Cortex of kidney (tissue), 1 donor: ENCODE data around the gene ME3.

Experiments used
- DNase-seq: peaks from one replicate; lab custom pipeline; 2025; lab: John Stamatoyannopoulos, UW

ME3 gene

DNA sequence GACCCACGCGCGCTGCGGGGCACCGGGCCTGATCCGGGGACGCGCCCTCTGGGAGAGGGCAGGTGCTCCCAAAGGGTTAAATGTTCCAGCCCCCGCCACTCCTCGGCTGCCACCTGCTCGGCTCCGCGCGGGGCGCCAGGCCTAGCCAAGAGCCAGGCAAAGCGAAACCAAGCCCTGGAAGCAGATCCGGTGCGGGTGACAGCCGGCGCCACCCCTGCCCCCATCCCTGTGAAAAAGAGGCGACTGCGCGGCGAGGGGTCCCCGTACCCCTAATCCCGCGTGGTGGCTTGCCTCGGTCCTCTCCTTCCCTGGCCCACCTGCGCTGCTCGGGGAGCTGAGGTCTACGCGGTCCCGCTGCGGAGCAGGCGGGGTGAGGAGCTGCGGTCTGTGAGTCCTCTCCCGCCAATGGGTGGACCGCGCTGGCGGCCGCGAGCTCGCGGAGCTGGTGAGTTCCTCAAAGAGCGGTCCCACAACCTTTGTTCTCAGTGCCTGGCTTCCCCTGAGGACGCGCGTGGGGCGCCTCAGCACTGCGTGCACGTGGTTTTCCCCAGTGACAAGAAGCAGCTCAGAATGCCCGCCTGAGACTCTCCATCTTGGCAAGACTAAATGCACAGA is at the start of gene ME3:
Gene ME3 (minus strand): TSS at position 610 of the 615 bp plus-strand sequence.
- DNase-seq = no peak

DNA sequence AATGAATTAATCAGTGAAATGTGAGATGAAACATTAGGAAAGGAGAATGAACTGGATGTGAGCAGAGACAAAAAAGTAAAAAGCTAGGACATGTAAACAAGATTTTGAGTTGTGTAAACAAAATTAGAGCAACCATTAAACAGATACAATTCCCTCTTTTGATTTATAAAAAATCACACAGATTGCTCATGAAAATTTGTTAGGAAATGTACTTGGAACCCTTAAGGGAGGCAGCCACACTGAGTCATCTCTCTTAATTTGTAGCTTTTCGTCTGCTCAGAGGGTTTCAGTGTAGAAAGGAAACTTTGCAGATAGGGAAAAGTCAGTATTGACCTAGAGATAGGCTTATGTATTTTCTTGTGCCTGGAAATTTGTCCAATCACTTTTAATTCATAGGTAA is 49.6 kb upstream of the ME3 start:
- no peak for DNase-seq

DNA sequence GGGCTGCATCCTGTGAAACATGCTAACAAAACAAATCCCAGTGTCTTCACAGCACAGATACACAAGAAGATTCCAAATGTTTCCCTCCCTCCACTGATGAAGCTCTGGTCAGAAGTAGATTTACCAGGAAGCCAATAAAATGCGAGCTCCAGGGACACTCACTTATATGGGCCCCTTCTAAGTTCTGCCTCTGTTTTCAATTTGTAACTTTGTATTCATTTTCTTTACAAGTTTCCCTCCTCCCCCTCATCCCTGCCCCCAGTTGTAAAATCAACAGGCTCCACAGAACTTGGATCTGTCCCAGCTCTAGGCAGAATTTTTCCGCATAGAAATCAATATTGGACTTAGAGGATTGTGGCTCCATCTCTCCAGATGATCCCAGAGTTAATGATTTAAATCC is 48.1 kb upstream of the ME3 start:
- no peak for DNase-seq

DNA sequence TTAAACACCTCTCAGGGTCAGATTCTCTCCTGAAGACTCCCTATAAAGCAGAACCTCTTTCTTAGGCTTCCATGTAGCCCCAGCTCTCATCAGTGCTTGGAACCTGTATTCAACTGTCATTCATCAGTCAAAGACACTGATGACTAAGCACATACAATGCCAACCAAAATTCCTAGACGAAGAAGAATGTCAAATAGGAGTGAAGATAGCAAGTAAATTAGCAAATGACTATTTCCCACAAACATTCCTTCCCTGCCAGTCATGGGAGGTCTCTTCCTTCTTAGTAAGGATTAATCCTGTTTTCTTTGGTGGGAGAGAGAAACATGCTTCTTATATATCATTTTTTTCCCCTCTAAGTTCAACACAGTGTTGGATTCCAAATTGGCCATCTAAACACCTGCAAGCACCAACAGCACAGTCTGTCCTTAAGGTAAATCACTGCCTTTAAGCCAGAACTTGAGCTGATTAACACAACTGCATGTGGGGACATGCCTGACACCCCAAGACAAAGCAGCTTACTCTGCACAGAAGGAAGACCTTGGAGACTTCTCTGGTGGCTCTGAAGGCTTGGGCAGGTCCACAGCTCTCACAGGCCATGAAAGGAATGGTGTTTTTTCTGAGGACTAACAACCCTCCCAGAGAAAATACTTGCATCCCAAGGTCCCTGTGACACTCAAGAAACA is 47.5 kb upstream of the ME3 start:
- no peak for DNase-seq

DNA sequence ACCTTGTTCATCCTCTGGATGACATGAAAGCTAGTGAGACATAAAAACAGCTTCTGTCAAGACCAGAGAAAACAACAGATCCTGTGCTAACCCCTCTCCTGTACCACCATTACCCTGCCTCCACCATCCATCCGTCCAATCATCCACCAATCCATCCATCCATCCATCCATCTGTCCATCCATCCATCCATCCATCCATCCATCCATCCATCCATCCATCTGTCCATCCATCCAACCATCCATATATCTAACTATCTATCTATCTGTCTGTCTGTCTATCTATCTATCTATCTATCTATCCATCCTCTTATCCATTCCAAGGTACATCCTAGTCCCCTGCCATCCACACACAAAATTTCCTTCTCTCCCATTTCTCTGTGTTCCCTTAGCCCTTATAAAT is 46.6 kb upstream of the ME3 start:
- no peak for DNase-seq

DNA sequence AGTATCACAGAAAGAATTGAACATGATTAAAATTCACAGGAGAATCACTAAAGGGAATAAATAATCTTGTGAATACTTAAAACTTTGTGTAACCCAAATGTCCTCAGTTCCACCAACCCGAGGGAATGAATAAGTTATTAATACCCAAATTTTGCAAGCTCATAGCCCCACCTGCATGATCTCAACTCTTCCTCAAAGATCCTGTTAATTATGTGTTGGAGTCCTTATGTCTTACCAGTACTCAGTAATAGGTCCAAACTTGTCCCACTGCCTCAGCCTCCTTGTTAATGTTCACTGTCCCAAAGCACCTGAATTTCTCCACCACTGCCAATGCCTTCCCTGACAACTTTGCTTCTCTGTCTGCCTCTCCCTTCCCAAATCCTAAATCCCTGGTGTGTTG is 46.1 kb upstream of the ME3 start:
- no peak for DNase-seq

DNA sequence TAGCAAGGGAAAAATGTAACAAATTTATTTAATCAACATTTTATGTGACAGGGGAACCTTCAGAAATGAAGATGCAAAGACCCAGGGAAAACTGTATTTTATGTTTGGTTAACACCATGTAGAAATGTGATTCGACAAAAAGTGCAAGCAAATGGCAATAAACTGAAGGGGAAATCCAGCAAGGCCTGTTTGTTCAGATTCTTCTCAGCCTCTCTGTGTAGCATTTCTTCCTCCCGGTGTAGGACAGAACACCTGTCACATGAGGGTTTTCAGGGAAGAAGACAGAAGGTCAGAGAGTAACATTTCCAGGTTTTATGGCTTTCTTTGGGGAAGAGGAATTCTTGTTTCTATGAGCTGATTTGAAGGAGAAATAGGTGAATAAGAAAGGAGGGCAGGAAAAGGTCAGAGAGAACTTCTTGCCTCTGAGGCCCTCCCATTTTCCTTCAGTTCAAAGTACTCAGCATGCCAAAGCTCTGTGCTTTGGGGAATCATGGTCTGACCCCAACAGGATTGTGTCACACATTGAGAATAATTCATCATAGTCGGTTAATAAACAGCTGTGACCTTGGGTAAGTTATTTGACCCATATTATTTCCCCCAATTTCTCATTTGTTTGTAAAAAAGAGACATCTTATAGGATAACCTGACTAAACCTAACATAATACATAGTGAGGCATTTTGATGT is 45.5 kb upstream of the ME3 start:
- DNase-seq = no peak

DNA sequence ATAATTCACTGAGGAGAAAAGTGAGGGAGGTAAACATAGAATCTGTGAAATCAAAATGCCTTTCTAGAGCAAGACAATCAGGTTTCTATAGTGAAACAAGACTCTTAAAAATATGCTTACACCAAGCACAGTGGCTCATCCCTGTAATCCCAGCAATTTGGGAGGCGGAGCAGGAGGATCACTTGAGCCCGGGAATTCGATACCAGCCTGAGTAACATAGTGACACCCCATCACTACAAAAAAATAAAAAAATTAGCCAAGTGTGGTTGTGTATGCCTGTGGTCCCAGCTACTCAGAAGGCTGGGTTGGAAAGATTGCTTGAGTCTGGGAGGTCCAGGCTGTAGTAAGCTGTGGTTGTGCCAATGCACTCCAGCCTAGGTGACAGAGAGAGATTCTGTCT is 43.2 kb upstream of the ME3 start:
- DNase-seq = no peak

DNA sequence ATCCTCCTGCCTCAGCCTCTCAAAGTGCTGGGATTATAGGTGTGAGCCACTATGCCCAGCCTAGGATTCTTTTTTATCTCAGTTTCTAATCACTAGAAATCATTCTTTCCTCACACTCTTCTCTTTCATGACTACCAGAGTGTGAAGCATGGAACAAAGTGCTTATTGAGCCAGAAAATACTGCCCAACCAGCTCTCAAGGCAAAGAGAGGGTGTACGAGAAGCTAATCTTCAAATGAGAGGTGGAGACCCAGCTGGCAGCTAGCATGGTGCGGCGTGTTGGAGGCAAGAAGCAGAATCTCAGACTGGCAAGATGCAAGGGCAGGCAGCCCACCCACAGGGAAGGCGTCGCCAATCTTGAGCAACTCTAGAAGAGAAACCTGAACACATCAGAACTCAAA is 41.1 kb upstream of the ME3 start:
- DNase-seq = no peak

DNA sequence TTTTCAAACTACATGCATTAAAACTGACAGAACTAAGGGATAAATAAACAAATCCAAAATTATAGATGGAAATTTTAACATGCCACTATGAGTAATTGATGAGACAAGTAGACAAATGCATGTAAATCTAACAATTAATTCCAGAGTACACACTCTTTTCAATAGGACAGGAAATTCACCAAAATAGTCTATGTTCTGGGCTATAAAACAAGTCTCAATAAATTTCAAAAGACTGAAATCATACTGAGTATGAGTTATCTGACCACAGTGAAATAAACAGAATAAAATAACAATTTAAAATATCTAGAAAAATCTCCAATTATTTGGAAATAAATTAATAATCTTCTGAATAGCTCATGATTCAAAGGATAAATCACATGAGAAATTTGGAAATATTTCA is 38.5 kb upstream of the ME3 start:
- DNase-seq = no peak

DNA sequence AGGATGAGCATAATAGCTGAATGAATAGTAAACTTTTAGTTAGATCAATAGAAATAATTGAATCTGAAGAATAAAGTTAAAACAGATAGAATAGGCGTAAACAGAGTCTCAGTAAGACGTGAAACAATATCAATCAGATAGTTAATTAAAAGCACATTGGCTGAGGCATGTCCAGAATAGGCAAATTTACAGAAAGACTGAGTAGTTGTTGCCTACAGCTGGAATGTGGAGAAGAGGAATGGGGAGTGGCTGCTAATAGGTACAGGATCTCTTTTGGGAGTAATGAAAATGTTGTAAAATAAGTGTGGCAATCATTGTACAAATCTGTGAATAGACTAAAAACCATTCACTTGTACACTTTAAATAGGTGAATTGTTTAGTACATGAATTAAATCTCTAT is 36.3 kb upstream of the ME3 start:
- no peak for DNase-seq

DNA sequence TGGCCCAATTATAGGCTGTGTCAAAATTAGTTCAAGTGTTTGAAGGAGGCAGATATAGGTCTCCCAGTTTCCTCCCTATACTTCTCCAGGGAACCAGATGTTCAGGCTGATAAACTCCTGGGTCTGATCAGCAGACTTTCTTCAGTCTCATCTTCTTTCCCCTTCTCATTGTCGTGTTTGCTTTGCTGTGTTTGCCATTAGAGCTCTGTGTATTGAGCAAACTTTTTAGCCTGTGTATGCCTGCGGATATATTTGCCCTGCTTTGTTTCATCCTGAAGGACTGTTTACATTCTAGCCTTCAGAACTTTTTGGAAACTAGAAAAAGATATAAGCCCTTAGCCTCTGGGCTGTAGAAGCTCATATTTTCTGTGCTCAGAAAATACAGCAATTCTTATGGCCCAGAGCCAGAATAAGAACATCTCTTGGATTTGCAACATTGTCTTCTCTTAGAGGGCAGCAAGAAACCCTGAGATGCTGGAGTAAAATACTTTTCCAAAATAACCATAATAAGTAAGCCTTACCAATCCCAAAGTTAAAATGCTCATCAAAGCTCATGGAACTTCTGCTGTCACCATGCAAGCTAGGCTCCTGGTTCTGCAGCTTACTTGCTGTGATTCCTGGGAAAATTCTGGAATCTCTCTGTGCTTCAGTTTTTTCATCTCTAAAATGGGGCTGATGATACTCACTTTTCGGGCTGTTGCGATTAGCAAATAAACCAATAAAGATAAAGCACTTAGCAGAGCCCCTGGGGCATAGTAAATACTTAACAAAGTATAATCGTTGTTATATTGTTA is 34.1 kb upstream of the ME3 start:
- no peak for DNase-seq

DNA sequence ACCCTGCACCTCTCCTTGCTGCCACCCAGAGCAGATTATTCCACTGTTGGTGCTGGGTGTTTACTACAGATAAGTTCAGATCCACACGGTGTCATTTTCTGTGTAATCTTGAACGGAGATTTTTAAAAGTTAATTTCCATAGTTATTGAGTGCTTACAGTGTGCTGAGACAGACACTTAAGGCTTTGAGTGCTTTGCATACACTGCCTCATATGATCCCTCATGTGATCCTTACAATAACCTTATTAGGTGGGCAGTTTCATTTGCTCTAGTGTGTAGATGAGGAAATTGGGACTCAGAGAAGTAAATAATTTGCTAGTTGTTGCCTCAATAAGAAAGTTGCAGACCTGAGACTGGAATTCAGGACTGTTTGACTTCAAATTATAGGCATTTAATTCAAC is 32.3 kb upstream of the ME3 start:
- DNase-seq = no peak

DNA sequence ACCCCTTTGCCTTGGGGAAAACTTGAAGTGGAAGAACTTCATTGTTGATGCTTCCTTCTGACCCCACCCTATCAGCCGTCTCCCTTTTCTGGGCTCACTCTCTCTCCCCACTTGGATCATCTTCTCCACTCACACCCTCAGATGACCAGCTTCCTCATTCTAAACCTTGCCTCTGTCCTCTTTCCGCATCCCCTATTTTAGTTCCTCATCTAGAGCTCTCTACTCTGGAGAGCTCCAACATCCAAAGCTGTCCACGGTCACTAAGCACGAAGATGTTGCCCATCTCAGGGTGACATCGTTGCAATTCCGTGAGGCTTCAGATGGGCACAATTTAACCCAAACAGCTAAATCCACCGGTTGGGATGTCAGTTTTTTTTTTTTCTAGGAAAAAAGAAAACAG is 31.6 kb upstream of the ME3 start:
- DNase-seq = no peak

DNA sequence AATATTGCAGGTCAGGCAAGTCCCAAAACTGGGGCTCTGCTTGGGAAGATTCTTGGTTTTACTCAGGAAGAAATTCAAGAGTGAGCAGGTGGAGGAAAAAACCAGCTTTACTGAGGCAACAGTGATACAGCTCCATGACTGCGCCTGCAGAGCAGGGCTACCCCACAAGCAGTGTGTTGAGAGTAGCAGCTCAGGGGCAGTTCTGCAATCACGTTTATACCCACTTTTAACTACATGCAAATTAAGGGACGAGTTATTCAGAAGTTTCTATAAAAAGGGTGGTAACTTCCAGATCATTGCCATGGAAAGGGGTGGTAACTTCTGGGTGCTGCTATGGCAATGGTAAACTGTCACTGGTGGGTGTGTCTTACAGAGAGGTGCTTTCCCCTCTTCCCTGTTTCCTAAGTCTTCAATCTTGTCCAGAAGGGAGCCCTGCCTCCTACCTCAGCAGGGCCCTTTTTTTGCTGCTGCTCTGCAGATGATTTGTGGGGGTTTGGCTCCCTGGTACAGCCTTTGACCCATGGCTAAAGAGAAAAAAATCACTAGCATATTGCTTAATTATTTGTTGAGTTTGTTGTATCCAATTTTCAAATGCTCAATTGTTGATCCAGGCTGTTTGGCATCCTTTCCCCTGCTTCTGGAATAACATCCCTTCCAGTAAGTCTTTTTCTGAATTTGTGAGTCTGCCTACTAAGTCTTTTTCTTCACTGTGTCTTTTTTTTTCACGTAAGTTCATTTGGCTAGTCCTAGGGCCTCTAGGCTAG is 30.0 kb upstream of the ME3 start:
- DNase-seq = no peak

DNA sequence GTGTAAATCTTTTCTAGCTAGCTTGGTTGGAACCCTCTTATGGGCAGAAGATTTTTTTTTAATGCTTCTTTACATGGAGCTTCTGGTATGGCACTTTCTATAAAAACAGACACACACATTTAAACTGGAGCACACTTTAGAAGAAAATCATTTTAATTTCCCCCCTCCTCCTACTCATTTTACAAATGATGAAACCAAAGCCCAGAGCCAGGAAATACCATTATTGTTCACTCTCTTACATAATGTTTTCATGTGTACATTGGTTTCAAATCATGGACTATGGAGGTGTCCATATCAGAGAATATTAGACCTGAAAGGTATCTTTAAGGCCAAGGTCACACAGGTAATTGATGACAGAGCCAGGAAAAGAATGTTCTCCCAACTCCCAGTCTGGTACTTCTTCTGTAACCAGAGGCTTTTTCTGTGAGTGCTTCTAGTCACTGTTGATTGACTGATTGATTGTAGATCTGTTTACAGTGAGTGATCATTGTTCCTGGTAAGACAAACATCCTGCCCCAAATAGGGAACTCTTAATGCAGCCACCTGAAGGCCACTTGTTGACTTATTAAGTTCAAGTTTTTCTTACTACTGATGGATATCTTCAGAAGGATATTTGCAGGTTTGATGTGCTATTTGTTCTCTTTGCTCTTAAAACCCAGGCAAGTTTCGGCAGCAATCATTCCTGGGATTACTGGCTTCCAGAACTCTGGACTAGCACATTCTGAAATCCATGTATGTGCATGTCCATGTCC is 26.8 kb upstream of the ME3 start:
- no peak for DNase-seq

DNA sequence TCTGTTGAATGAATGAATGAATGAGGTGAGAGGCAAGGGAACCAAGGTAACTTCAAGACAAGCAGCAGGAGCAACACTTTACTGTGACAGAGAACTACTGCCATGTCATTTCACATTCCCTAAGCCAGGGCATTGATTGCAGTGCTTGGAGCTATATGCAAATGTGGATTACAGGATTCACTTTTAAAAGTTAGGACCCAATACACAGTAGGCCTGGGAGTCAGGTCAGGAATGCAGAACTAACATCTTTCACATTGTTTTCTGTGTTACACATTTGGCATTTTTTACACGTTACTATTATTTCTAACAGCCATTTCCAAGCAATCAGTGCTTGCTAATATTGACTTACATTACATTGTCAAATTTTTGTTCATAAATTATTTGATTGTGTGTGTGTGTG is 26.2 kb upstream of the ME3 start:
- no peak for DNase-seq

DNA sequence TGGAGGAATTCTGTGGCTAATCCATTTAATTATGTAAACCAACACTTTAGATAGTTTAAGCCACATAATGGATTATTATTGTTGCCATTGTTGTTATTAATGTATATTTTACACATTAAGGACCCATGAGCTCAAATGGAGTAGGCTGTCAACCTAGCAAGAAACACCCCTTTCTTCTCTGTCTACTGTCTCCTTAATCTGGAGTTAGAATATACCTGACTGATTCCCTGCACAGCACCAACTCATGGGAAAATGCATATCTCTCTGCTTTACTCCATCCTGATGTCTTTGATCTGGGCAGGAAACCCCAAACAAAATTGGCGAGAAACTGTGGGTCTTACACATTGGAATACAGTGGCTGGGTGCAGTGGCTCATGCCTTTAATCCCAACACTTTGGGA is 24.0 kb upstream of the ME3 start:
- DNase-seq = no peak

DNA sequence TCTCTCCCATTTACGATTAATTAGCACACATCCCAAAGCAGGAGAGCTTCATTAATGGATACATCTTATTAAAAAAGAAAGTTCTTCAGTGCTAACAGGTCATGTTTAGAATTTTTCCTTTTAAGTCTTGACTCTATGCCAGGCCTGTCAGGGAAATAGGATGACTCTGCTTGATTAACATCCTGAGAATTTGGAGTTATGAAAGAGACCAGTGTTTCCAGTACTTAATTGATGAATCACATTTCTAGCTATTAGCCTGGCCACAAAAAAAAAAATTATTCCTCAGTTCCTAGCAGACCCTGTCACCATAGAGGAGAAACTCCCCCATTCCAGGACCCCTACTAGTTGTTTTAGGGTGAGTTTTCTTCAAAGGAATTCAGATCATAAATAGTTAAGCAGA is 23.6 kb upstream of the ME3 start:
- no peak for DNase-seq

DNA sequence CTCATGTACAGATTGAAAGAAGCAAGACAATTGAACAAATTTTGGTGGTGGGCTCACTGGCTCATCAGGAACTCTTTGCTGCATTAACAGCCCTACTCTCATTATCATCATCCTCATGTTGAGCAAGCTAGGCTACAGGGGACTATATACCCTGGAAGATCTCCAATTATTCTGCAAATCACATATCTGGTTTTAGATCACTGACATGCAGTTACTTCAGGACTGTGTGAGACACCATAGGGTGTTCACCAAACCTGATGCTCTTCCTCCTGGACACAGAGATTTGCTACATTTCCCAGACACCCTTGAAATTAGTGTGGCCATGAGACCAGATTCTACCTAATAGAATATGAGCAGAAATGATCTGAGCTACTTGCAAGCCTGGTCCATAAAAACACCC is 23.0 kb upstream of the ME3 start:
- no peak for DNase-seq

DNA sequence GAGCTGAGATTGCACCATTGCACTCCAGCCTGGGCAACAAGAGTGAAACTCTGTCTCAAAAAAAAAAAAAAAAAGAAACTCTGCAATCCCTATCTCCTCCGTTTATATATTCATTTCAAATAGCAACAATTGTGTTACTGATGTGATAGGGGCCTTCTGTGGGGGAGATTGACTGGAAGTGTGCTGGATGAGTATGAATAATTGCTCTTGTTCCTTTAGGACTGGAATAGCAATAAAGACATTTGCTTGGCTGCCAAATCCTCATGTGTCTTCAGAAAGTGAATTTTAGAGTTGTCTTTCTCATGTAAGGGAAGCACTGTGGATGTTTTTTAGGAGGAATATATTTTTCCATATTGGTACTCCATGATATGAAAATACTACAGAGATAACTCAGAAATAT is 21.1 kb upstream of the ME3 start:
- DNase-seq = no peak
